Measurements from ENCODE around the gene AVPI1. TPM values are rescaled to one million over a fixed set of nuclear protein-coding genes. Genes with fewer than 3 reads are reported as not detected.

Gene AVPI1
- total and polyA plus RNA-seq, 2 experiments from 2014 or later, result 7.4 to 7.6 TPM

DNA sequence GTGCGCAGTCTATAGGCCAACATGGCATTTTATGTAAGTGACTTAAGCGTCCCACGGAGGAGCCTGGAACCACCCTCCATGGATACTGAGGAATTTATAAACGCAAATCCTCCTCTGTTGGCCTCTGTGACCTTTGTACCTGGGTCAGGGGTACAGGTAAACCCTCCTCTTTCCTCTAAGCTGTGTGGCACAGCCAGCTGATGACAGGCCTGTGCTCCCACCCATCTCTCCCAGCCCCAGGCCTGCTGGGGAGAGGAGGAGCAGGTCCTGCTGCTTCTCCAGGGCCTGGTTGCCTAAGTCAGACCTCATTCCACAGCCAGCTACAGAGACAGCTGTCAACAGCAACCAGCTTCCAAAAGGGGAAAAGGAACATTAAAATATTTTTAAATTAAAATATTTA is 5.0 kb downstream of the AVPI1 start (continued):
- no peak for TF ChIP-seq EZH2 (IDR thresholded peaks at IDR 0.05; ENCODE audit: low read depth, unreplicated experiment)
- TF ChIP-seq, protein P1, sequence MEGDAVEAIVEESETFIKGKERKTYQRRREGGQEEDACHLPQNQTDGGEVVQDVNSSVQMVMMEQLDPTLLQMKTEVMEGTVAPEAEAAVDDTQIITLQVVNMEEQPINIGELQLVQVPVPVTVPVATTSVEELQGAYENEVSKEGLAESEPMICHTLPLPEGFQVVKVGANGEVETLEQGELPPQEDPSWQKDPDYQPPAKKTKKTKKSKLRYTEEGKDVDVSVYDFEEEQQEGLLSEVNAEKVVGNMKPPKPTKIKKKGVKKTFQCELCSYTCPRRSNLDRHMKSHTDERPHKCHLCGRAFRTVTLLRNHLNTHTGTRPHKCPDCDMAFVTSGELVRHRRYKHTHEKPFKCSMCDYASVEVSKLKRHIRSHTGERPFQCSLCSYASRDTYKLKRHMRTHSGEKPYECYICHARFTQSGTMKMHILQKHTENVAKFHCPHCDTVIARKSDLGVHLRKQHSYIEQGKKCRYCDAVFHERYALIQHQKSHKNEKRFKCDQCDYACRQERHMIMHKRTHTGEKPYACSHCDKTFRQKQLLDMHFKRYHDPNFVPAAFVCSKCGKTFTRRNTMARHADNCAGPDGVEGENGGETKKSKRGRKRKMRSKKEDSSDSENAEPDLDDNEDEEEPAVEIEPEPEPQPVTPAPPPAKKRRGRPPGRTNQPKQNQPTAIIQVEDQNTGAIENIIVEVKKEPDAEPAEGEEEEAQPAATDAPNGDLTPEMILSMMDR (conservative IDR thresholded peaks at IDR 0.05; ENCODE audit: low read depth in 2 of 2), result no peak
- no peak for TF ChIP-seq POLR2AphosphoS5 (IDR thresholded peaks at IDR 0.05; ENCODE audit: low read depth)
- no peak for TF ChIP-seq NANOG (IDR thresholded peaks at IDR 0.05; ENCODE audit: borderline replicate concordance)
- no peak for TF ChIP-seq JUNB (IDR thresholded peaks at IDR 0.05; ENCODE audit: unreplicated experiment)
- TF ChIP-seq, protein P2, sequence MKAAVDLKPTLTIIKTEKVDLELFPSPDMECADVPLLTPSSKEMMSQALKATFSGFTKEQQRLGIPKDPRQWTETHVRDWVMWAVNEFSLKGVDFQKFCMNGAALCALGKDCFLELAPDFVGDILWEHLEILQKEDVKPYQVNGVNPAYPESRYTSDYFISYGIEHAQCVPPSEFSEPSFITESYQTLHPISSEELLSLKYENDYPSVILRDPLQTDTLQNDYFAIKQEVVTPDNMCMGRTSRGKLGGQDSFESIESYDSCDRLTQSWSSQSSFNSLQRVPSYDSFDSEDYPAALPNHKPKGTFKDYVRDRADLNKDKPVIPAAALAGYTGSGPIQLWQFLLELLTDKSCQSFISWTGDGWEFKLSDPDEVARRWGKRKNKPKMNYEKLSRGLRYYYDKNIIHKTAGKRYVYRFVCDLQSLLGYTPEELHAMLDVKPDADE (IDR thresholded peaks at IDR 0.05), result no peak

DNA sequence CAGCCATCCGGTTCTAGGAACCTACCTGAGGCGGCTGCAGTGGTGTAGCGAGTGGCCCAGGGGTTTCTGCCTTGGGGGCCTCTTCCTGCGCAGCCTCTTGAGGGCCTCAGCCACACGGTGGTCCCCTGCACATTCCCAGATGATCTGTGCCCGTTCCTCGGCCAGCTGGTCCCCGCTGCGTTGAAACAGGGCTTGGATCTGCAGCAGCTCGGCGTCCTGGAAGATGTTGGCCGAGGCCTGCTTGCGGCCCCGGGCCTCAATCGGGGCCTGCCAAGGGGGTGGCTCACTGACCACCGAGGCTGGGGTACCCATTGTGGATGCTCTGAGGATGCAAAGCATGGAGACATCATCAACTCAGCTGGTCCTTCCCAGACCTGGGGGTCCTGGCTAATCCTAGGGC is 7.4 kb downstream of the AVPI1 start:
- no peak overlapping the region for H3K27ac Mint-ChIP-seq
- peaks cover 5% of the 10 kb centered on the region; the same call in 2 of the 3 replicates for H3K4me1 Mint-ChIP-seq
- H3K4me3 ChIP-seq, result no peak overlapping the region
- no peaks in the 10 kb centered on the region; the same call in 1 of the 2 replicates for H3F3A ChIP-seq (replicated peaks; ENCODE audit: low read depth)
- peaks cover 19% of the 10 kb centered on the region for H4K20me1 ChIP-seq (replicated peaks; ENCODE audit: insufficient read depth)
- no peak for ATAC-seq
- H3K27ac ChIP-seq (ENCODE audit: low read depth), result no peak overlapping the region
- no peak overlapping the region for H2AFZ ChIP-seq
- no peaks in the 10 kb centered on the region; the same call in 1 of the 2 replicates for H3K36me3 ChIP-seq (ENCODE audit: insufficient read depth)
- H3K27me3 Mint-ChIP-seq (ENCODE audit: insufficient read depth, low read depth, poor library complexity), result peaks cover 9% of the 10 kb centered on the region
- no peaks in the 10 kb centered on the region for H3K27me3 ChIP-seq (ENCODE audit: insufficient read depth)
- DNase-seq (ENCODE audit: low spot score), result no peak
- 0 out of 2 replicates have a peak, but pooled peaks cover 8% of the 10 kb centered on the region for H3K79me2 ChIP-seq (replicated peaks; ENCODE audit: insufficient read depth)
- peaks cover 6% of the 10 kb centered on the region; the same call in 1 of the 2 replicates for H3K4me1 ChIP-seq (ENCODE audit: insufficient read depth)
- H3K9me3 Mint-ChIP-seq, result no peaks in the 10 kb centered on the region
- no peak overlapping the region for H3K4me2 ChIP-seq
- no peak overlapping the region for H3K4me3 Mint-ChIP-seq
- H3K36me3 Mint-ChIP-seq (ENCODE audit: low read depth), result peaks cover 17% of the 10 kb centered on the region
- no peaks in the 10 kb centered on the region for H3K9me2 ChIP-seq (ENCODE audit: insufficient read depth)
- TF ChIP-seq NANOG (IDR thresholded peaks at IDR 0.05; ENCODE audit: borderline replicate concordance) (no peak), POLR2AphosphoS5 (IDR thresholded peaks at IDR 0.05; ENCODE audit: low read depth) (no peak), JUNB (IDR thresholded peaks at IDR 0.05; ENCODE audit: unreplicated experiment) (no peak), EZH2 (IDR thresholded peaks at IDR 0.05; ENCODE audit: low read depth, unreplicated experiment) (no peak), CREB1 (CRISPR knock-in tag; IDR thresholded peaks at IDR 0.05; ENCODE audit: low read depth) (no peak), EZH2phosphoT487 (IDR thresholded peaks at IDR 0.05; ENCODE audit: unreplicated experiment) (no peak)
- TF ChIP-seq, protein P3, sequence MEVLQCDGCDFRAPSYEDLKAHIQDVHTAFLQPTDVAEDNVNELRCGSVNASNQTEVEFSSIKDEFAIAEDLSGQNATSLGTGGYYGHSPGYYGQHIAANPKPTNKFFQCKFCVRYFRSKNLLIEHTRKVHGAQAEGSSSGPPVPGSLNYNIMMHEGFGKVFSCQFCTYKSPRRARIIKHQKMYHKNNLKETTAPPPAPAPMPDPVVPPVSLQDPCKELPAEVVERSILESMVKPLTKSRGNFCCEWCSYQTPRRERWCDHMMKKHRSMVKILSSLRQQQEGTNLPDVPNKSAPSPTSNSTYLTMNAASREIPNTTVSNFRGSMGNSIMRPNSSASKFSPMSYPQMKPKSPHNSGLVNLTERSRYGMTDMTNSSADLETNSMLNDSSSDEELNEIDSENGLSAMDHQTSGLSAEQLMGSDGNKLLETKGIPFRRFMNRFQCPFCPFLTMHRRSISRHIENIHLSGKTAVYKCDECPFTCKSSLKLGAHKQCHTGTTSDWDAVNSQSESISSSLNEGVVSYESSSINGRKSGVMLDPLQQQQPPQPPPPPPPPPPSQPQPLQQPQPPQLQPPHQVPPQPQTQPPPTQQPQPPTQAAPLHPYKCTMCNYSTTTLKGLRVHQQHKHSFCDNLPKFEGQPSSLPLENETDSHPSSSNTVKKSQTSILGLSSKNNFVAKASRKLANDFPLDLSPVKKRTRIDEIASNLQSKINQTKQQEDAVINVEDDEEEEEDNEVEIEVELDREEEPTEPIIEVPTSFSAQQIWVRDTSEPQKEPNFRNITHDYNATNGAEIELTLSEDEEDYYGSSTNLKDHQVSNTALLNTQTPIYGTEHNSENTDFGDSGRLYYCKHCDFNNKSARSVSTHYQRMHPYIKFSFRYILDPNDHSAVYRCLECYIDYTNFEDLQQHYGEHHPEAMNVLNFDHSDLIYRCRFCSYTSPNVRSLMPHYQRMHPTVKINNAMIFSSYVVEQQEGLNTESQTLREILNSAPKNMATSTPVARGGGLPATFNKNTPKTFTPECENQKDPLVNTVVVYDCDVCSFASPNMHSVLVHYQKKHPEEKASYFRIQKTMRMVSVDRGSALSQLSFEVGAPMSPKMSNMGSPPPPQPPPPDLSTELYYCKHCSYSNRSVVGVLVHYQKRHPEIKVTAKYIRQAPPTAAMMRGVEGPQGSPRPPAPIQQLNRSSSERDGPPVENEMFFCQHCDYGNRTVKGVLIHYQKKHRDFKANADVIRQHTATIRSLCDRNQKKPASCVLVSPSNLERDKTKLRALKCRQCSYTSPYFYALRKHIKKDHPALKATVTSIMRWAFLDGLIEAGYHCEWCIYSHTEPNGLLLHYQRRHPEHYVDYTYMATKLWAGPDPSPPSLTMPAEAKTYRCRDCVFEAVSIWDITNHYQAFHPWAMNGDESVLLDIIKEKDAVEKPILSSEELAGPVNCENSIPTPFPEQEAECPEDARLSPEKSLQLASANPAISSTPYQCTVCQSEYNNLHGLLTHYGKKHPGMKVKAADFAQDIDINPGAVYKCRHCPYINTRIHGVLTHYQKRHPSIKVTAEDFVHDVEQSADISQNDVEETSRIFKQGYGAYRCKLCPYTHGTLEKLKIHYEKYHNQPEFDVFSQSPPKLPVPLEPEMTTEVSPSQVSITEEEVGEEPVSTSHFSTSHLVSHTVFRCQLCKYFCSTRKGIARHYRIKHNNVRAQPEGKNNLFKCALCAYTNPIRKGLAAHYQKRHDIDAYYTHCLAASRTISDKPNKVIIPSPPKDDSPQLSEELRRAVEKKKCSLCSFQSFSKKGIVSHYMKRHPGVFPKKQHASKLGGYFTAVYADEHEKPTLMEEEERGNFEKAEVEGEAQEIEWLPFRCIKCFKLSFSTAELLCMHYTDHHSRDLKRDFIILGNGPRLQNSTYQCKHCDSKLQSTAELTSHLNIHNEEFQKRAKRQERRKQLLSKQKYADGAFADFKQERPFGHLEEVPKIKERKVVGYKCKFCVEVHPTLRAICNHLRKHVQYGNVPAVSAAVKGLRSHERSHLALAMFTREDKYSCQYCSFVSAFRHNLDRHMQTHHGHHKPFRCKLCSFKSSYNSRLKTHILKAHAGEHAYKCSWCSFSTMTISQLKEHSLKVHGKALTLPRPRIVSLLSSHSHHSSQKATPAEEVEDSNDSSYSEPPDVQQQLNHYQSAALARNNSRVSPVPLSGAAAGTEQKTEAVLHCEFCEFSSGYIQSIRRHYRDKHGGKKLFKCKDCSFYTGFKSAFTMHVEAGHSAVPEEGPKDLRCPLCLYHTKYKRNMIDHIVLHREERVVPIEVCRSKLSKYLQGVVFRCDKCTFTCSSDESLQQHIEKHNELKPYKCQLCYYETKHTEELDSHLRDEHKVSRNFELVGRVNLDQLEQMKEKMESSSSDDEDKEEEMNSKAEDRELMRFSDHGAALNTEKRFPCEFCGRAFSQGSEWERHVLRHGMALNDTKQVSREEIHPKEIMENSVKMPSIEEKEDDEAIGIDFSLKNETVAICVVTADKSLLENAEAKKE (CRISPR knock-in tag; IDR thresholded peaks at IDR 0.05), result no peak
- TF ChIP-seq, protein P4, sequence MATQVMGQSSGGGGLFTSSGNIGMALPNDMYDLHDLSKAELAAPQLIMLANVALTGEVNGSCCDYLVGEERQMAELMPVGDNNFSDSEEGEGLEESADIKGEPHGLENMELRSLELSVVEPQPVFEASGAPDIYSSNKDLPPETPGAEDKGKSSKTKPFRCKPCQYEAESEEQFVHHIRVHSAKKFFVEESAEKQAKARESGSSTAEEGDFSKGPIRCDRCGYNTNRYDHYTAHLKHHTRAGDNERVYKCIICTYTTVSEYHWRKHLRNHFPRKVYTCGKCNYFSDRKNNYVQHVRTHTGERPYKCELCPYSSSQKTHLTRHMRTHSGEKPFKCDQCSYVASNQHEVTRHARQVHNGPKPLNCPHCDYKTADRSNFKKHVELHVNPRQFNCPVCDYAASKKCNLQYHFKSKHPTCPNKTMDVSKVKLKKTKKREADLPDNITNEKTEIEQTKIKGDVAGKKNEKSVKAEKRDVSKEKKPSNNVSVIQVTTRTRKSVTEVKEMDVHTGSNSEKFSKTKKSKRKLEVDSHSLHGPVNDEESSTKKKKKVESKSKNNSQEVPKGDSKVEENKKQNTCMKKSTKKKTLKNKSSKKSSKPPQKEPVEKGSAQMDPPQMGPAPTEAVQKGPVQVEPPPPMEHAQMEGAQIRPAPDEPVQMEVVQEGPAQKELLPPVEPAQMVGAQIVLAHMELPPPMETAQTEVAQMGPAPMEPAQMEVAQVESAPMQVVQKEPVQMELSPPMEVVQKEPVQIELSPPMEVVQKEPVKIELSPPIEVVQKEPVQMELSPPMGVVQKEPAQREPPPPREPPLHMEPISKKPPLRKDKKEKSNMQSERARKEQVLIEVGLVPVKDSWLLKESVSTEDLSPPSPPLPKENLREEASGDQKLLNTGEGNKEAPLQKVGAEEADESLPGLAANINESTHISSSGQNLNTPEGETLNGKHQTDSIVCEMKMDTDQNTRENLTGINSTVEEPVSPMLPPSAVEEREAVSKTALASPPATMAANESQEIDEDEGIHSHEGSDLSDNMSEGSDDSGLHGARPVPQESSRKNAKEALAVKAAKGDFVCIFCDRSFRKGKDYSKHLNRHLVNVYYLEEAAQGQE (IDR thresholded peaks at IDR 0.05; ENCODE audit: unreplicated experiment), result no peak

Data from GM23338 (cell line).